Tibial nerve (tissue), 3 donors: ENCODE data around the gene XYLT1.

ENCODE experiments used
- EP300 ChIP-seq, 2 donors: sonication (generic); formaldehyde crosslinking; IDR thresholded peaks; one replicate each; pipeline ENCODE4 v1.6.1; 2017; ENCODE audit warnings: antibody characterized with exemption in 2 of 2, mild to moderate bottlenecking in 1 of 2
- POLR2A ChIP-seq, 2 donors: fragments of 450-650 bp; IDR thresholded peaks; one replicate each; pipeline ENCODE4 v1.6.1; 2017; ENCODE audit warnings: antibody characterized with exemption in 2 of 2, mild to moderate bottlenecking in 2 of 2, moderate library complexity in 2 of 2

GRCh38 chr16:17440131-17440530 lies 30.6 kb downstream of the XYLT1 start:
- TF ChIP-seq EP300 (IDR thresholded peaks at IDR 0.05), result no peak
- TF ChIP-seq POLR2A (IDR thresholded peaks at IDR 0.05), result no peak
